ENCODE results near the gene CYP2A7.
"Not testable (repeated sequence)": the region's sequence is repeated elsewhere in the genome, so short reads cannot be mapped to it uniquely, and the experiment has no call there.

The CYP2A7 gene

DNA sequence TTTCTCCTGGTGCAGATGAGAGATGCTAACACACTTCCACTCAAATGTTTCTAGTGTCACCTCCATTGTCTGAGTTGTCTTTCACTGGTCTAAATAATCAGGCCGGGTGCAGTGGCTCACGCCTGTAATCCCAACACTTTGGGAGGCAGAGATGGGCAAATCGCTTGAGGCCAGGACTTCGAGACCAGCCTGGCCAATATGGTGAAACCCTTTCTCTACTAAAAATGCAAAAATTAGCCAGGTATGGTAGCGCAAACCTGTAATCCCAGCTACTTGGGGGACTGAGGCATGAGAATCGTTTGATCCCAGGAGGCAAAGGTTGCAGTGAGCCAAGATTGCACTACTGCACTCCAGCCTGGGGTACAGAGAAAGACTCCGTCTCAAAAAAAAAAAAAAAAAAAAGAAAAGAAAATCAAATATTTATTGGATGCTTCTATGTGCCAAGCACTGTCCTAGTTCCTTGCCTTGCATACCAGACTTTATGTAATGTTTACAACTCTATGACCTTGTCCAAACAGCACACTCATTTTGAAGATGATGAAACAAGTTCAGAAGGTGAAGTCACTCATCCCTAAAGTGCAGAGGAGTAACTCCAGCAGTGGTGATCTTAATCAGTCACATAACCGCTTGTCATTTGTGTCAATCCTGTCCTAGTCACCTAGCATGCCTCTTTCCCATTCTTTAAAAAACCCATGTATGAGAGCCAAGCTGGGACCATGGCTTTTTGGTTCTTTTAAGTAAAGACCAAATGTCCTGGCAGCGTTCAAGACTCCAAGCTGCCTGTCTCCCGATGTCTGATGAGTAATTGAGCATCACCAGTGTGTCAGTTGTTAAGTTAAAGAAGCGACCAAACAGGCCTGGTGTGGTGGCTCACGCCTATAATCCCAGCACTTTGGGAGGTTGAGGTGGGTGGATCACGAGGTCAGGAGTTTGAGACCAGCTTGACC, 15.1 kb upstream of the CYP2A7 start:
- not testable (repeated sequence) for DNase-seq (ENCODE audit: low read depth in 3 of 3)

DNA sequence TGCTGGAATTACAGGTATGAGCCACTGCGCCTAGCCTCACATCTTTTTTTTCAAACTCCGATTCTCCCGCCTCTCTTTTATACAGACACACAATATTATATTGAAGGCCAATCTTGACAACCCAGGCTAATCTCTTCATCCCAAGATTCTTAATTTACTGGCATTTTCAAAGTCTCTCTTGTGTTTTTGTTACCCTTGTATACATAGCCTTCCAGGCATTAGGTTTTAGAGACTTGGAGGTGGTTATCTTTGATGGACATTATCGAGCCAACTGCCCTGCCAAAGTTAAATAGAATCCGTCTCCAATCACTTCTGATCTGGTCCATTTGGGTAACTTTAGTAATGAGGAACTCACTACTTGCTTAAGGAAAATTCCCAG, 14.4 kb upstream of the CYP2A7 start:
- DNase-seq (ENCODE audit: low read depth in 3 of 3): no peak

DNA sequence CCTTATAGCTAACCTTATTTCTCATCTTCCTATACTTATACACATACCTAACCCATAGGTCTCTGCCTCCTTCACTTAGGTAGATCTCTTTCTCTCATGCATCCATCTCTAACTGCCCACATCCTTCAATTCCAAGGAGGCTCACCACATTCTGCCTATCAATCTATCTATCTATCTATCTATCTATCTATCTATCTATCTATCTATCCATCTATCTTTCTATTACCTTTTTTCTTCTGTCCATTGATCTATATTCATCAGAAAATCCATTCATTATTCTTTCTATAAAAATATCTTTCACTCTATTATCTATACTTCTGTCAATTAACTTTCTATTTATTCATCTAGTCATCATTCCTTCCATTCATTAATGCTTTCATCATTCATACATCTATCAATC, 11.1 kb upstream of the CYP2A7 start:
- no peak for DNase-seq (ENCODE audit: low read depth in 3 of 3)

DNA sequence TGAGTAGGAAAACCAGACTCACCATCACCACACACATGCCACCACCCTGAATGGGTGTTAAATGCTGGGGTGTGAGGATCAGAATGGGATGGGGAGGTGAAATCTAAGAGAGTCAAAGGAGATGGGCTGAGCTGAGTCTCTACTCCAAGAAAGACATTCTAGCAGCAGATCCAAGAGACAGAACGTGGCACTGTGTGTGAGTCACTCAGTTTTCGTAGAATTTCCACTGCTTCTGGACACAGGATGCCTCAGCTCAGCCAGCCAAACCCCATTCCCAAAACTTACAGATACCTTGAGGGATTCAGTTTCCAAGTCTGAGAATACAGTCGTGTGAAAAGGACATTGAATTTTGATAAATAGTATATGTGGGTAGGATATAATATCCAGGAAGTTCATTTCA, 7.3 kb upstream of the CYP2A7 start:
- DNase-seq (ENCODE audit: low read depth in 3 of 3): no peak

GRCh38 chr19:40888191-40888590, 6.2 kb upstream of the CYP2A7 start:
- DNase-seq (ENCODE audit: low read depth in 3 of 3): no peak

- not testable (repeated sequence) for DNase-seq (ENCODE audit: low read depth in 3 of 3)
Observed at GRCh38 chr19:40884187-40884931, 2.3 kb upstream of the CYP2A7 start.

DNA sequence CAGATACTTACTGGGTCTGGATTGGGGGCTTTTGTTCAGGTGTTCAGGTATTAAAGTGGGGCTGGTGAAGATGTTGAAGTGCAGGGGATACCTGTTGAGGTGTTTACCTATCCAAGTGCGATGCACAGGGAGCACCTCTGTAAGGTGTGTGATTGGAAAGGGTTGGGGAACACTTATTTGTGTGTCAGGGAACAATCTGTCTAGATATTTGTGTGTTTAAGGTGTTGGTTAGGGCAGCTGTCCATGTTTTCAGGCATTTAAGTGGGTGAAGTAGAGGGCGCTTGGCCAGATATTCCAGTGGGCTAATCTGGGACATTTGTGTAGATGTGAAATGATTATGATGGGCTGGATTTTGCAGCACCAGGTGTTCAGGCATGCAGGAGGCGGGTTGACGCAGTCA, 2.7 kb downstream of the CYP2A7 start:
- DNase-seq (ENCODE audit: low read depth in 3 of 3): not testable (repeated sequence)

DNA sequence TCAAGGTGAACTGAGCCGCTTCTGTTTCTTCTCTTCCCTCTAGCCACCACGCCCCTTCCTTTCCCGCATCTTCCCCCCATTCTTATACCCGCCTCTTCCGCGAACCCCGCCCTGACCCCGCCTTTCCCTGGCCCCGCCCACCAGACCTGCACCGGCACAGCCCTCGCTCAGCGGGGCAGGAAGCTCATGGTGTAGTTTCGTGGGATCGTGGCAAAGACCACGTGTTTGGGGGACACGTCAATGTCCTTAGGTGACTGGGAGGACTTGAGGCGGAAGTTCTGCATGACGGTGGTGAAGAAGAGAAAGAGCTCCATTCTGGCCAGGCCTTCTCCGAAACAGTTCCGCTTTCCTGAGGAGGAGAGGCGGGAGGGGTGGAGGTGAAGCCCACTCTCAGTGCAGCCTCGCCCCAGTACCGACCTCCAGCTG, 6.5 kb downstream of the CYP2A7 start:
- peak; percentile 70 to 80 (median 75) for DNase-seq (ENCODE audit: low read depth in 3 of 3)

GRCh38 chr19:40874874-40875273, 7.2 kb downstream of the CYP2A7 start:
- not testable (repeated sequence) for DNase-seq (ENCODE audit: low read depth in 3 of 3)

- DNase-seq (ENCODE audit: low read depth in 3 of 3): not testable (repeated sequence)
Observed at GRCh38 chr19:40873873-40874272, 8.2 kb downstream of the CYP2A7 start.

DNA sequence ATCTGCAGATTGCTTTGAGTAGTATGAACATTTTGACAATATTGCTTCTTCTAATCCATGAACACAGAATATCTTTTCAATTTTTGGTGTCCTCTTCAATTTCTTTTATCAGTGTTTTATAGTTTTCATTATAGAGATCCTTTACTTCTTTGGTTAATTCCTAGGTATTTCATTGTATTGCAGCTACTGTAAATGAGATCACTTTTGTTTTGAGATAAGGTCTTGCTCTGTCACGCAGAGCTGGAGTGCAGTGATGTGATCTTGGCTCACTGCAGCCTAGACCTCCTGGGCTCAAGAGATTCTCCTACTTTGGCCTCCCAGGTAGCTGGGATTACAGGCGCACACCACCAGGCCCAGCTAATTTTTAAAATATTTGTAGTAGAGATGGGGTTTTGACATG, 9.8 kb downstream of the CYP2A7 start:
- DNase-seq (ENCODE audit: low read depth in 3 of 3): no peak

DNA sequence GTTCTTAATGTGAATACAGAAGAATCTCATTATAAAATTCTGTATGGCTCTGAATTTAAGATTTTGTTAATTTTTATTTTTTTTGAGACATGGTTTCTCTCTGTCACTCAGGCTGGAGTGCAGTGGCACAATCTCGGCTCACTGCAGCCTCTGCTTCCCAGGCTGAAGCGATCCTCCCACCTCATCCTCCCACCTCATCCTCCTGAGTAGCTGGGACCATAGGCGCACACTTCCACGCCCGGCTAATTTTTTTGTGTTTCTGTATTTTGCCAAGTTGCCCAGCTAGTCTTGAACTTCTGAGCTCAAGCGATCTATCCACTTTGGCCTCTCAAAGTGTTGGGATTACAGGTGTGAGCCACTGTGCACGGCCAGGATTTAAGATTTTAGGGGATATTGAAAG, 14.3 kb downstream of the CYP2A7 start:
- DNase-seq (ENCODE audit: low read depth in 3 of 3): no peak

GRCh38 chr19:40864739-40865496, 17.1 kb downstream of the CYP2A7 start:
- not testable (repeated sequence) for DNase-seq (ENCODE audit: low read depth in 3 of 3)

- DNase-seq (ENCODE audit: low read depth in 3 of 3): no peak
Observed at GRCh38 chr19:40862785-40863184, 19.2 kb downstream of the CYP2A7 start.

DNA sequence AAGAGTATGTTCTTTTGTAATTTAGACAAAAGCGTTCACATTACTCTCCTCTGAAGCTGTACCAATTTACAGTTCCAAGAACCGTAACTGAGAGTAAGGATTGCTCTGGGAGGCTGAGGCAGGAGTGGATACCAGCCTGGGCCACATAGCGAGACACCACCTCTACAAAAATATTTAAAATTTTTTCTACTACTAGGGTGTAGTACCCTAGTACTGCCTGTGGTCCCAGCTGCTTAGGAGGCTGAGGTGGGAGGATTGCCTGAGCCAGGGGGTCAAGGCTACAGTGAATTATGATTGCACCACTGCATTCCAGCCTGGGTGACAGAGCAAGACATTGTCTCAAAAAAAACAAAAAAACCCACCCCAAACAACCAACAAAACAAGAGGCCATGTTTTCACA, 19.7 kb downstream of the CYP2A7 start:
- no peak for DNase-seq (ENCODE audit: low read depth in 3 of 3)

- no peak for DNase-seq (ENCODE audit: low read depth in 3 of 3)
Observed at GRCh38 chr19:40858109-40858508, 23.9 kb downstream of the CYP2A7 start.

- DNase-seq (ENCODE audit: low read depth in 3 of 3): not testable (repeated sequence)
Observed at GRCh38 chr19:40852467-40853152, 29.4 kb downstream of the CYP2A7 start.

DNA sequence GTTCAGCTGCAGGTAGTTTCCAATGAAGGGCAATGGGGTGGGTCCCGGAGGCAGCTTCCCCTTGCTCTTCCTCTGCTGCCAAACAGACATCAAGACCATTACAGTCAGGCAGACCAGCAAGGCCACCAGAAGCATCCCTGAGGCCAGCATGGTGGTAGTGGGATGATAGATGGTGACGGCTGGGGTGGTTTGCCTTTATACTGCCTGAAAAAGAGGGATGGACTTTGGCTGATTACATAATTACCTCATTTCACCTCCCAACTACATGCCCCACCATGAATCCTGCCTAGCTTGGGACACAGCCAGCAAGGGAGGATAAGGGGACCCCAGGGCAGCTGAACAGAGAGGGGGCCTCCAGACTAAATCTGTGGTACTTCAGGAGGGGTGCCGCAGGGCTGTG, 31.8 kb downstream of the CYP2A7 start, which contains the start of gene CYP2A6:
Gene CYP2A6 (minus strand): TSS at position 171 of the 400 bp plus-strand sequence. CDS start 21 bp downstream, at position 150.
- DNase-seq (ENCODE audit: low read depth in 3 of 3): not testable (repeated sequence)

DNA sequence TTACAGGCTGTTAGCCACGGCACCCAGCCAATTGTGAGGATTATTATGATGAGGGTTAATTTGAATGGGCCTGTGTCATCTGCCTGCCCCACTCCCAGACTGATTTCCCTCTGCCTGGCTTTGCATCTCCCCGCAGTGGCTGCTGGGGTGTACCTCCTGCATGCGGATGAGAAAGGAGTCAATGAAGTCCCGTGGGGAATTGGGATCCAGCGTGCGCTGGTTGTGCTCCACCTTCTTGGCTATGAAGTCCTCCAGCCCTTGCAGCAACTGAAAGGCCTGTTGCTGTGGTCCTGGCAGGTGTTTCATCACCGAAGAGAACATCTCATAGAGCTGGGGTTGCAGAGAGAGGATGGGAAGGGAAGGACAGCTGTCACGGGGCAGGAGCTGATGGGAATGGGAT, 35.3 kb downstream of the CYP2A7 start:
- not testable (repeated sequence) for DNase-seq (ENCODE audit: low read depth in 3 of 3)

DNA sequence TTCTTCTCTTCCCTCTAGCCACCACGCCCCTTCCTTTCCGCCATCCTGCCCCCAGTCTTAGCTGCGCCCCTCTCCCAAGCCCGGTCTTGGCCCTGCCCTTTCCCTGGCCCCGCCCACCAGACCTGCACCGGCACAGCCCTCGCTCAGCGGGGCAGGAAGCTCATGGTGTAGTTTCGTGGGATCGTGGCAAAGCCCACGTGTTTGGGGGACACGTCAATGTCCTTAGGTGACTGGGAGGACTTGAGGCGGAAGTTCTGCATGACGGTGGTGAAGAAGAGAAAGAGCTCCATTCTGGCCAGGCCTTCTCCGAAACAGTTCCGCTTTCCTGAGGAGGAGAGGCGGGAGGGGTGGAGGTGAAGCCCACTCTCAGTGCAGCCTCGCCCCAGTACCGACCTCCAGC, 38.4 kb downstream of the CYP2A7 start:
- DNase-seq (ENCODE audit: low read depth in 3 of 3): peak; percentile 40 to 69 (median 57)

DNA sequence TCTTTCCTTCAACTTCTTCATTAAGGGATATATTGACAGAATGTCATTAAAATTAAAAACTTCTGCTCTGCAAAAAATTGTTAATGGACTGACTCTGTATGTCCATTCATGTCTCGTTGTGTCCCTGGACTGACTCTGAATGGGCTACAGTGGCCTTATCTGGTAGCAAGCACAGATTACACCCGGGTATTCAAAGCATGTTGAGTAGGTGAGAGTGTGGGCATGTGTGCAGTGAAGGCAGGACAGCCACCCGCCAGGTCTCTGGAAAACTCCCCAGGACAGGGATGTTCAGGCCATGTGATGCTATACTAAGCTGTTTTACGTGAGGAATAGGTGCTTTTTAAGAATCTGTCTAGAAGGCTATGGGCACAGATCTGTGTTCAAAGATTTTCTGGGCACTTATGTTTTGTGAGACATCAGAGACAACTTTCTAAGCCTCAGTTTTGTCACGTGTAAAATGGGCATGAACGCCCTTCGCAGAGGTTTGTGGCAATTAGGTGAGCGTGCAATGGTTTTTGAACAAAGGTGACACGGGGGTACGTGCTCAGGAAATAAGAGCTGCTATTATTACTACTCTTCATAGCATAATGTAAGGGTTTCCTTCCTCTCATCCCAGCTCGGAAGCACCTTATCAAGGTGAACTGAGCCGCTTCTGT, 38.9 kb downstream of the CYP2A7 start:
- not testable (repeated sequence) for DNase-seq (ENCODE audit: low read depth in 3 of 3)
